Measurements from ENCODE around the gene SLC25A21. TPM values are rescaled to one million over a fixed set of nuclear protein-coding genes. Genes with fewer than 3 reads are reported as not detected.

SLC25A21 gene
- total and polyA plus RNA-seq, 7 donors: 0.13 to 1.5 (median 1.1) TPM; not detected in 2

DNA sequence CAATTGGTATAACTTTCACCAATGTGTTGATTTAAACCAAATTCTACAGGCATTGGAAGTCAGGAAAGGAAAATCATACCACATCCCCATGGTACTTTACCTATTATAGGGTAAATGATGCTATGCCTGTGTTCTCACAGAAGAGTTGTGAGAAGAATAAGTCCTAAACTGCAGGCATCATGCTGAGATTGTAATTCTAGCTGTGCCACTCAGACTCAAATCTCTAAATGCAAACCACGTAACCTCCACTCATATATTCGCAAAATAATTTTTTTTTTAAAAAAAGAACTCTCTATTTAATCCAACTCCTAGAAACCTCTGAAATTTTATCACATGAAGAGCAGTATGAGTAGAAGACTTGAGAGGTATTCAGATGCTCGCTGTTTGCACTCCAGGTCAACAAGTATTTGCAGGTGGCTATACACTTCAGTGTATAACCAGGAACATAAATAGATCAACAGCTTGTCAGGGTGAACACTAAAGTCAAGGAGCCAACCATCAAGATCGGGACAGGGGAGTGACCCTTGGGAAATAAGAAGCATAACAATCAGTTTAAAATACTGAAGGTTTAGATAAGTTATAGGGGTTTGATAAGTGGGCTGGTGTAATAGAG, 110.1 kb downstream of the SLC25A21 start:
- no peaks in the 10 kb centered on the region for H3K36me3 ChIP-seq
- WGBS, 2 donors: 80 to 93% methylated on average over 4 of the region's 4 CpGs
- H3K4me3 ChIP-seq: no peak overlapping the region
- no peaks in the 10 kb centered on the region for H3K9me3 ChIP-seq
- intact Hi-C loops (cut with DNase I): no loop called here
- H3K27me3 ChIP-seq: no peaks in the 10 kb centered on the region
- H3K4me1 ChIP-seq: no peaks in the 10 kb centered on the region
- no peak for TF ChIP-seq POLR2A (IDR thresholded peaks at IDR 0.05)
- DNase-seq: no peak
- H3K27ac ChIP-seq: no peak overlapping the region

DNA sequence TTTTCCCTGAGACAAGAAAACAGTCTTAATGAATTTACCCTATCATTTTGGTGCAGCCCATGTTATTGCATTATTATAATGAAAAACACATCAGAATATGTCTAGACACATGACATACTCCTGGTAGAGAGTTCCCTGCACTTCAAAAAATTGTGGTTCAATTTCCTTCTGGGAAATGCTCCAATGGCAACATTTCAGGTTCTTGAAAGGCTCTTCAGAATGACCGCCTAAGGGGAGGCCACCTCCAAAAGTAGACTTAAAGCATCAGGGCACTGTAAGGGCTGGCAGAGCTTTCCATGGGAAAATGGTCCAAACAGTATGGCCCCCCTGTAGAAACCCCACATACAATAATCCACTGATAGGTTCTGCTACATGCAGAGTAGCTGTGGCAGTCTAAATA, 110.7 kb downstream of the SLC25A21 start:
- 85 to 90% methylated on average over 1 of the region's 1 CpG for WGBS, 2 donors
- intact Hi-C loops (cut with DNase I): no loop called here
- H3K4me1 ChIP-seq: no peaks in the 10 kb centered on the region

DNA sequence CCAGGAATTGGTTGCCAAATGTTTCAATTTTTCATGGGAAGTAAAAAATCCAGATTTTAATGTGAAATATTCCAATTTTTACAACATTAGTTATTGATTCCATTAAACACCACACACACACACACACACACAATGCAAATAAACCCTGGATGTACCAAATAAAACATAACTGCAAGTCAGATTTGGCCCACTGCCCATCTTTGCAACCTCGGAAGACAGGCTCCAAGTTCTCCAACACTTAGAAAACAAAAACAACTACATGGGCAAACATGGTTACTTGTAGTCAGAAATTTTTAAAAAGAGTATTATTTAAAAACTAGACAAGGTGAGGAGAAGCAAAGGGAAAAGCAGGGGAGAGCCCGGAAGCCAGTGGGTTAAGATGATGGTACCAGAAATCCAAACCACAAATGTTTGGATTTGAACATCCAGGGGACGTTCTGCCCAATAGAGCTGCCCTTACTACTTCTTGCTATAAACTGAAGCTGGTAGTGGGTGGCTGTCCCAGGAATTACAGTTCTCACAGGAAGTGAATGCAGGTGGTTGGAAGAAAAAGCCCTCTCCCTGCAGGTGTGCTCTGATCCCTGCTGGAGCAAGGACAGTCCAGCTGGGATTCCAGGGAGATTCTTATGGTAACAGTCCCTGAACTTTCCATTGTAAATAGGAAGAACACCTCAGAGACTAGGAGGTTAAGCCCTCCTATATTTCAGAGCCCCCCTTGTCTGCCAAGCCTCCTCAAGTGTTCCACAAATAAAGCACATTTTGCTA, 111.7 kb downstream of the SLC25A21 start:
- no peak overlapping the region for H3K27ac ChIP-seq
- intact Hi-C loops (cut with DNase I): no loop called here
- no peaks in the 10 kb centered on the region for H3K27me3 ChIP-seq
- no peak overlapping the region for H3K4me3 ChIP-seq
- no peak for DNase-seq
- no peaks in the 10 kb centered on the region for H3K9me3 ChIP-seq
- TF ChIP-seq POLR2AphosphoS5 (IDR thresholded peaks at IDR 0.05): no peak
- no peak for TF ChIP-seq POLR2A (IDR thresholded peaks at IDR 0.05)
- TF ChIP-seq, protein P1, sequence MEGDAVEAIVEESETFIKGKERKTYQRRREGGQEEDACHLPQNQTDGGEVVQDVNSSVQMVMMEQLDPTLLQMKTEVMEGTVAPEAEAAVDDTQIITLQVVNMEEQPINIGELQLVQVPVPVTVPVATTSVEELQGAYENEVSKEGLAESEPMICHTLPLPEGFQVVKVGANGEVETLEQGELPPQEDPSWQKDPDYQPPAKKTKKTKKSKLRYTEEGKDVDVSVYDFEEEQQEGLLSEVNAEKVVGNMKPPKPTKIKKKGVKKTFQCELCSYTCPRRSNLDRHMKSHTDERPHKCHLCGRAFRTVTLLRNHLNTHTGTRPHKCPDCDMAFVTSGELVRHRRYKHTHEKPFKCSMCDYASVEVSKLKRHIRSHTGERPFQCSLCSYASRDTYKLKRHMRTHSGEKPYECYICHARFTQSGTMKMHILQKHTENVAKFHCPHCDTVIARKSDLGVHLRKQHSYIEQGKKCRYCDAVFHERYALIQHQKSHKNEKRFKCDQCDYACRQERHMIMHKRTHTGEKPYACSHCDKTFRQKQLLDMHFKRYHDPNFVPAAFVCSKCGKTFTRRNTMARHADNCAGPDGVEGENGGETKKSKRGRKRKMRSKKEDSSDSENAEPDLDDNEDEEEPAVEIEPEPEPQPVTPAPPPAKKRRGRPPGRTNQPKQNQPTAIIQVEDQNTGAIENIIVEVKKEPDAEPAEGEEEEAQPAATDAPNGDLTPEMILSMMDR (IDR thresholded peaks at IDR 0.05): no peak
- TF ChIP-seq EP300 (IDR thresholded peaks at IDR 0.05): no peak
- 57 to 69% methylated on average over 3 of the region's 3 CpGs for WGBS, 2 donors
- no peaks in the 10 kb centered on the region for H3K36me3 ChIP-seq
- no peaks in the 10 kb centered on the region for H3K4me1 ChIP-seq

More for the DNA sequence above, 110.7 kb downstream of the SLC25A21 start:
- no peaks in the 10 kb centered on the region for H3K27me3 ChIP-seq
- H3K27ac ChIP-seq: no peak overlapping the region
- H3K4me3 ChIP-seq: no peak overlapping the region
- H3K36me3 ChIP-seq: no peaks in the 10 kb centered on the region
- TF ChIP-seq POLR2AphosphoS5 (IDR thresholded peaks at IDR 0.05) (no peak), EP300 (IDR thresholded peaks at IDR 0.05) (no peak), POLR2A (IDR thresholded peaks at IDR 0.05) (no peak)
- TF ChIP-seq, protein P1 (IDR thresholded peaks at IDR 0.05): no peak
- no peaks in the 10 kb centered on the region for H3K9me3 ChIP-seq
- DNase-seq: no peak

DNA sequence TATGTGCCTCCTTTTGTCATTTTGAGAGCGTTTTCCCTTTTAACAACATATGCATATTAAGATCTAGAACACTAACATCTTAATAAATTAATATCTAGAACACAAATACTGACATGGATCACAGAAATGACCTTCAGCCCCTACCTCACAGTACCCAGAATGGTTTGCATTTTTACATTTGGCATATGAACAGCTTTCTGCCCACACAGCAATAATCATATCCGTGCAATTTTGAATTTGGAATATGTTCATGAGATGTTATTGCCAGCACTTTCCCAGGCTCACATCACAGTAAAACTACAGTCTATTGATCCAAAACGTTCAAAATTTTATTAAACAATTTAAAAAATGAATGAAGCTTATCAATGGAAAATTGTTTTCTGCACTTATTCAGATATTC, 114.6 kb downstream of the SLC25A21 start:
- no peak for DNase-seq
- no peaks in the 10 kb centered on the region for H3K36me3 ChIP-seq
- 73 to 76% methylated on average over 3 of the region's 3 CpGs for WGBS, 2 donors
- TF ChIP-seq, protein P1 (IDR thresholded peaks at IDR 0.05): no peak
- TF ChIP-seq POLR2AphosphoS5 (IDR thresholded peaks at IDR 0.05) (no peak), POLR2A (IDR thresholded peaks at IDR 0.05) (no peak), EP300 (IDR thresholded peaks at IDR 0.05) (no peak)
- no peak overlapping the region for H3K27ac ChIP-seq
- H3K27me3 ChIP-seq: no peaks in the 10 kb centered on the region
- no peak overlapping the region for H3K4me3 ChIP-seq
- H3K4me1 ChIP-seq: no peaks in the 10 kb centered on the region
- H3K9me3 ChIP-seq: peaks cover 0 to 3% (median 0%) of the 10 kb centered on the region in 4 donors
- intact Hi-C loops (cut with DNase I): no loop called here

DNA sequence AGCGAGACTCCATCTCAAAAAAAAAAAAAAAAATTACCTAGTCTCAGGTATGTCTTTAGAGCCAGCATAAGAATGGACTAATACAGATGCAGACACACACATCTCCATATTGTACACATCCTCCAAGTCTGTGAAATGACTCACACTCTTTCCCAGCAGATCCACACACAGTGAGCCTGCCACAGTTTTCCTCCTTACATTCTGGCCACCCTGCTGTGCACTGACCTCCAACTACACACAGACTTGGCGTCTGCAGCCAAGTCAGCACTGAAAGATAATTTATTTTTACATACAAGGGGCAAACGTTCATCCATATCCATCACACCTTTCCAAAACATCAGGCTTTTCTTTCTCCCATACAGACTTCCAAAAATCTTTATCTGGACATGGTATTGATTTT, 115.9 kb downstream of the SLC25A21 start:
- Histone ChIP-seq H3K27ac (no peak overlapping the region), H3K9me3 (peaks cover 0 to 3% (median 0%) of the 10 kb centered on the region in 4 donors), H3K4me3 (no peak overlapping the region), H3K27me3 (no peaks in the 10 kb centered on the region), H3K4me1 (no peaks in the 10 kb centered on the region), H3K36me3 (no peaks in the 10 kb centered on the region)
- intact Hi-C loops (cut with DNase I): no loop called here
- 70 to 74% methylated on average over 3 of the region's 3 CpGs for WGBS, 2 donors
- no peak for DNase-seq
- TF ChIP-seq, protein P1 (IDR thresholded peaks at IDR 0.05): no peak
- no peak for TF ChIP-seq EP300 (IDR thresholded peaks at IDR 0.05)
- no peak for TF ChIP-seq POLR2A (IDR thresholded peaks at IDR 0.05)
